GM23248 (cell line): ENCODE measurements around the gene DYNC2LI1.

Experiments
- EZH2 ChIP-seq: fragments of 200-600 bp; sonication (generic); IDR thresholded peaks from 2 replicates; pipeline ENCODE4 v1.6.1; 2018; ENCODE audit warnings: antibody characterized with exemption, mild to moderate bottlenecking; ENCODE audit not compliant: insufficient read depth, poor library complexity, severe bottlenecking
- EZH2phosphoT487 ChIP-seq: fragments of 200-600 bp; sonication (generic); IDR thresholded peaks from 2 replicates; pipeline ENCODE4 v1.6.1; 2018; ENCODE audit warnings: antibody characterized with exemption, moderate library complexity, mild to moderate bottlenecking, low read depth; ENCODE audit not compliant: insufficient read depth

GRCh38 chr2:43810452-43810851 lies 36.6 kb downstream of the DYNC2LI1 start:
- TF ChIP-seq EZH2phosphoT487 (no peak), EZH2 (no peak)
